Measurements from ENCODE around the gene WBP2. TPM values are rescaled to one million over a fixed set of nuclear protein-coding genes. Genes with fewer than 3 reads are reported as not detected.

Gene WBP2
- total and polyA plus RNA-seq, 8 donors, result 56.0 to 106 (median 67.9) TPM

DNA sequence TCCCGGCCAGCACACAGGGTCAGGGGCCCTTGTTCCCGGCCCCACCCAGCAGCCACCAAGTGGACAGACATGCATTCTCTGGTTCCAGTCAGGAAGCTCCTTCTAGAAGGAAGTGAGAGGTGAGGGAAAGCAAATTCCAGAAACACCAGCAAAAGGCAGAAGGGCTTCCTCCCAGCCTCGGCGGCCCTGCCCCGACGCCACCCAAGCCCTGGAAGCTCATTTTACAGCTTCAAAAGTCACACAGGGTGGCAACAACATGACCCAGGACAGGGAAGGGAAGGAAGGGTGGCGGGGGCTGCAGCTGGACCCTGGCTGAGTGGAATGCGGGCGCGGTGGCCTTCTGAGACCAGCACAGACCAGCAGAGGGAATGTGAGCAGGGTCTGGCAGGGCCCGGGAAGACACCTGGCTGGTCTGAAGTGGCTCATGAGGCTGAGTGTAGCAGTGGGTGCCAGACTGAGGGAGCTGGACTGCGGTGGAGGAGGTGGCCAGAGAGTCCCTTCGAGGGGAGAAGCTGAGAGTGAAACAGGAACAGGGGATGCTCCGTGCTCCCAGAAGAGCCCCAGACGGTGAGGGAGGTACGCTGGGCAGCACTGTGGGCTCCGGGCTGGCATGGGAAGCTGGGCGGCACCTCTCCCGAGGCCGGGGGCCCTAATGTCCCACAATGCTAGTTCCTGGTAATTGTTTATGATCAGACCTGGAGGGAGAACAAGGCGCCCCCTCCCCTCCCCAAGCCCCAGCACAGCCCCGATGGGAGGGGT lies 9.0 kb downstream of the WBP2 start:
- intact Hi-C loops (cut with DNase I), result no loop called here
- peak overlapping the region; percentile 89 to 95 (median 92) for H3K27ac ChIP-seq
- DNase-seq (peak in 2 of 6 donors; percentile 46 to 78), ATAC-seq (no peak), FAIRE-seq (no peak)
- peaks cover 45 to 52% (median 51%) of the 10 kb centered on the region in 3 donors for H3K4me1 ChIP-seq
- WGBS, 2 donors, result 47 to 52% methylated on average over 22 of the region's 22 CpGs
- H3K27me3 ChIP-seq, result no peaks in the 10 kb centered on the region
- no peaks in the 10 kb centered on the region for H3K9me3 ChIP-seq
- H3K4me3 ChIP-seq, result peak overlapping the region in 2 of 4 donors; percentile 1 to 23
- peaks cover 0 to 41% (median 14%) of the 10 kb centered on the region in 3 donors for H3K36me3 ChIP-seq
- no peak for TF ChIP-seq CTCF (IDR thresholded peaks at IDR 0.05)

DNA sequence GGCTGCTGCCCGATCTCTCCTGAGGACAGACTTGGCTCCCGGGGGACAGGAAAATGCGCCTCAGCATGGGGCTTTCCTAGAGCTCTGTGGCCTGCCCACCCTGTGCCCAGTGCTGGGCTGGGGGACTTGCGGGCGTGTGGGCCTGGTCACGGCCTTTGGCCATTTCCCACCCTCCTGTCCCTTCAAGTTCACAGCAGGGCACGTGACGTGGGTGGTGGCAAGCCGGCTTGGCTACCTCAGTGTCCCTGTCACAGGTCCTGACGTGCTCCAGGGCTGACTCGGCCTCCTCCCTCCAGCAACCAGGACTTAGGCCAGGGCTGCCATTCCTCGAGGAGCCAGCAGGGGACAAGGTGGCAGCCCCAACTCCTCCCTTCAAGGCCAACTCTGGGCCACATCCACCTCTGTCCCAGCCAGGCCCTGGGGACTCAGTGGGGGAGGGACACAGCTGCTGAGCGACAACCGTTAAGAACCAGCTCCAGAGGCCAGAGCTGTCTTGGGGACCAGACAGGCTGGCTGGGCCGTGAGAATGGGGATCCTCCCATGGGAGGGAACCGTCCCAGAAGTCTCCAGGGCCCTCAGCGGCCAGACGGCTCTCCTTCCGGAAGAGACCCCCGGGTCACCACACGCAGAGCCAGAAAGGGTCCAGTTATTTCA lies 9.9 kb downstream of the WBP2 start:
- FAIRE-seq (no peak), DNase-seq (peak; percentile 91 to 98 (median 96)), ATAC-seq (peak; percentile 74 to 81 (median 79))
- H3K36me3 ChIP-seq, result peaks cover 0 to 33% (median 9%) of the 10 kb centered on the region in 3 donors
- H3K4me3 ChIP-seq, result peak overlapping the region in 1 of 4 donors; percentile 33
- H3K27ac ChIP-seq, result peak overlapping the region; percentile 89 to 95 (median 92)
- WGBS, 2 donors, result 12 to 16% methylated on average over 21 of the region's 21 CpGs
- H3K27me3 ChIP-seq, result no peaks in the 10 kb centered on the region
- peak; percentile 86 to 95 (median 92) for TF ChIP-seq CTCF (IDR thresholded peaks at IDR 0.05)
- intact Hi-C loops (cut with DNase I), result no loop called here
- H3K4me1 ChIP-seq, result peaks cover 45 to 51% (median 50%) of the 10 kb centered on the region in 3 donors
- no peaks in the 10 kb centered on the region for H3K9me3 ChIP-seq

GRCh38 chr17:75844530-75845057 lies 10.5 kb downstream of the WBP2 start:
- peak overlapping the region in 1 of 4 donors; percentile 33 for H3K4me3 ChIP-seq
- 31 to 41% methylated on average over 11 to 14 of the region's 14 CpGs for WGBS, 2 donors
- peaks cover 45 to 50% (median 49%) of the 10 kb centered on the region in 3 donors for H3K4me1 ChIP-seq
- no peaks in the 10 kb centered on the region for H3K27me3 ChIP-seq
- ATAC-seq, result peak; percentile 57 to 64 (median 60)
- H3K27ac ChIP-seq, result peak overlapping the region; percentile 89 to 95 (median 92)
- DNase-seq, result peak; percentile 71 to 91 (median 86)
- no peak for TF ChIP-seq CTCF (IDR thresholded peaks at IDR 0.05)
- H3K36me3 ChIP-seq, result peaks cover 0 to 28% (median 5%) of the 10 kb centered on the region in 3 donors
- no peaks in the 10 kb centered on the region for H3K9me3 ChIP-seq
- intact Hi-C loops (cut with DNase I), result no loop called here
- no peak for FAIRE-seq

DNA sequence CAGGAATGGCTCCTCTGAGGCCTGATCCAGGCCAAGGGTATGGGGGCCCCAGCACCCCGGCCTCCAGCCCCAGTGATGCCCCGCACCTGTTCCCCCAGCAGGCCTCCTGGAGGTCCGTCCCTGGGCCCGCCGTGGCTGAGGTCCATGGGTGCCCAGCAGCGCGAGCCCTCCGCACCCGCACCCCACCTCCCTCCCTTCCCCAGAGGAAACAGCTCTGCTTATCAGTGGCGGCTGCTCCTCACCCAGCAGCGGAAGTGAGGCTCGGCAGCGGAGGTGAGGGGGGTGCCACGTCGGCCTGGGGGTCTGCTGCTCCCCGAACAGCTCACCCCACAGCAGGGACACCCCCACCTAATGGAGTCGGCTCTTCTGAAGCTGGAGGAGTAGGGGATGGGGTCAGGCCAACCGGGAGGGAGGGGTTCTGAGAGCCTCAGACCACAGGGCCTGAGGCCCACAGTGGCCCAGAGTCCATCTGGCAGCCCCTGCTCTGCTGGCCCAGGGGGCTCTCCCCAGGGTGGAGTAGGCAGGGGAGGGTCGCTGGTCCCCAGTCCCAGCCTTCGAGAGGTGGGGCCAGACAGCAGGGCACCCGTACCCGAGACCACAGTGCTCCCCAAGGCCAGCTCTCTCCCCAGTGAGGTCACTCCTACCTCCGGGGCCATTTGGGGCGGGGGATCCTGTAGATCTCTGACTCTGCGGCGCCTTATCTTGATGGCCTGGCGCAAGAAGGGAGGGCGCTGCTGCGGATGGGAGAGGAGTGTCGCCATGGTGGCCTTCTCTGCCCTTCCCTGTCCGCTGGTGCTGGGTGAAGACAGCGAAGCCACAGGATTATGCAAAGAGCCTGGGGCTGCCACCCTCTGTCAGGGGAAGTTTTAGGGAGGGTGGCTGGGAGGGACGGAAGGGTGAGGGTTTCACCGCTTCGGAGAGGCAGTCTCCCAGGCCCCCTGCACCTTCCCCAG lies 11.3 kb downstream of the WBP2 start, which contains the start of gene UNC13D:
TSS of gene UNC13D (minus strand) at position 828 of the 953 bp plus-strand sequence. CDS start at position 761, 67 bp downstream.
- FAIRE-seq (no peak), DNase-seq (peak in 4 of 6 donors; percentile 45 to 85 (median 60)), ATAC-seq (peak in 1 of 4 donors; percentile 0)
- Histone ChIP-seq H3K36me3 (peaks cover 0 to 21% (median 2%) of the 10 kb centered on the region in 3 donors), H3K27ac (peak within 1 kb of the TSS; percentile 89 to 95 (median 92)), H3K4me3 (peak within 1 kb of the TSS in 1 of 4 donors; percentile 33), H3K4me1 (peaks cover 39 to 43% (median 41%) of the 10 kb centered on the region in 3 donors), H3K9me3 (no peaks in the 10 kb centered on the region), H3K27me3 (no peaks in the 10 kb centered on the region)
- no peak for TF ChIP-seq CTCF (IDR thresholded peaks at IDR 0.05)
- WGBS, 2 donors, result 59 to 67% methylated on average over 28 to 35 of the region's 35 CpGs
- intact Hi-C loops (cut with DNase I), result no loop called here

Data from pancreas (tissue), 10 donors.